C1 segment of cervical spinal cord (tissue), 14 donors: Measurements from ENCODE around the gene TBL3.
"Not testable (repeated sequence)": the region's sequence is repeated elsewhere in the genome, so short reads cannot be mapped to it uniquely, and the experiment has no call there.

Source experiments
- DNase-seq, 14 donors: peaks; one replicate each; lab custom pipeline; 2025; lab: John Stamatoyannopoulos, UW

TBL3 gene

DNA sequence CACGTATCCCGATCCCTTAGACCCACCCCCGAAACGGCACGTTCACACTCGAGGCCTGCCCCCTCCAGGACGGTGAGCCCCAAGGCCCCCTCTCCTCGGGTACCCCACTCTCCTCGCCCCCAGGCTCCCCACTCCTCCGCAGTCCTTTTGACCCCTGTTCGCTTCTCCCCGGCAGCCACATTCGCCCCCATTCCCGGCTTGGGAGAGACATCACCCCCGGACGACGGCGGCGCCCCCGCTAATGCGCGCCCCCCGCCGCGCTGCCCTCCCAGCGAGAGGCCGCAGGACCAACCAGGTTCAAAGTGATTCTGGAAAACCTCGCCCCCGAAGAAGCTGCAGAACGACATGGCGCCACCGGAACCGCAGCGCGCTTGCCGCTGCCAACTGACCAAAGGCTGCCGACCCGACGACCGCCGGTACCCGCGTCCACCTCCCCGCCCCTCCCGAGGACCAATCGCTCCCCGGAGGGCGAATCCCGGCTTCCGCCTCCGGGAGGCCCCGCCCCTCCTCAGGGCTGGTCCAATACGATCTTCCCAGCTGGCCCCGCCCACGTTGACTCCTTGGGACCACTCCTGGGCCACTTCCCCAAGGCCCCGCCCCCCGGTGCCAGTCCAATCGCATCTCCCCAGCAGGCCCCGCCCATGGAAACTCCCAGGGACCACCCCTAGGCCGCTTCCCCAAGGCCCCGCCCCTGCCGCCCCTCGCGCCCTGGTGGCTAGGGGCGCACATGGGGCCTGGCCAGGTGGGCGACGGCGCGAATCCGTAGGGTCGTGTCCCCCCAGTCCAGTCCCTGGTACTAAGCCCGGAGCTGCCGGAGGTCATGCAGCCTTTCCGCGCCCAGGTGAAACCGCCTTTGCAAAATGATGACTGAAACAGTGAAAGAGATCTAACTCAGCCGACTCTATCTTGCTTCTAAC is 28.8 kb upstream of the TBL3 start, which contains the start of gene MSRB1:
Gene MSRB1, minus strand, starts transcription at position 390 of the 917 bp plus-strand sequence. Its CDS starts 43 bp downstream, at position 347.
- DNase-seq, result peak; percentile 71 to 99 (median 96)

DNA sequence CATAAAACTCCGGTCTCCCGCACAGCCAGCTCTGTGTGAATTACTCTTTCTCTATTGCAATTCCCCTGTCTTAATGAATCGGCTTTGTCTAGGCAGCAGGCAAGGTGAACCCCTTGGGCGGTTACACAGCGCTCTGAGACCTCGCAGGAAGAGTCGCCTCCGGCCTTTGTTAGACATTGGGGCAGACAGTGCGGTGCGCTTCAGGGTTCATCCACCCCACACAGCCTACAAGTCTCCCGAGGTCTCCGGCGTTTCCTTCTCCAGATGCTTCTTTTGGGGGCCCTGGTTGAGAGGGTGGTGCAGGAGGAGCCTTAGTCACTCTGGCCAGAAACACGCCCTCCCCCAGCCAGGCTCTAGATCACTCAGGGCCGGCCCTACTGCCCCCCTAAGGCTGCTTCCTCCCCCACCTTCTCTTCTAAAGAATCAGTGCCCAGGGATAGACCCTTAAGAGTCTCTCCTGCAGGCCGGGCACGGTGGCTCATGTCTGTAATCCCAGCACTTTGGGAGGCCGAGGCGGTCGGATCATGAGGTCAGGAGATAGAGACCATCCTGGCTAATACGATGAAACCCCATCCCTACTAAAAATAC is 27.1 kb upstream of the TBL3 start:
- no peak for DNase-seq

DNA sequence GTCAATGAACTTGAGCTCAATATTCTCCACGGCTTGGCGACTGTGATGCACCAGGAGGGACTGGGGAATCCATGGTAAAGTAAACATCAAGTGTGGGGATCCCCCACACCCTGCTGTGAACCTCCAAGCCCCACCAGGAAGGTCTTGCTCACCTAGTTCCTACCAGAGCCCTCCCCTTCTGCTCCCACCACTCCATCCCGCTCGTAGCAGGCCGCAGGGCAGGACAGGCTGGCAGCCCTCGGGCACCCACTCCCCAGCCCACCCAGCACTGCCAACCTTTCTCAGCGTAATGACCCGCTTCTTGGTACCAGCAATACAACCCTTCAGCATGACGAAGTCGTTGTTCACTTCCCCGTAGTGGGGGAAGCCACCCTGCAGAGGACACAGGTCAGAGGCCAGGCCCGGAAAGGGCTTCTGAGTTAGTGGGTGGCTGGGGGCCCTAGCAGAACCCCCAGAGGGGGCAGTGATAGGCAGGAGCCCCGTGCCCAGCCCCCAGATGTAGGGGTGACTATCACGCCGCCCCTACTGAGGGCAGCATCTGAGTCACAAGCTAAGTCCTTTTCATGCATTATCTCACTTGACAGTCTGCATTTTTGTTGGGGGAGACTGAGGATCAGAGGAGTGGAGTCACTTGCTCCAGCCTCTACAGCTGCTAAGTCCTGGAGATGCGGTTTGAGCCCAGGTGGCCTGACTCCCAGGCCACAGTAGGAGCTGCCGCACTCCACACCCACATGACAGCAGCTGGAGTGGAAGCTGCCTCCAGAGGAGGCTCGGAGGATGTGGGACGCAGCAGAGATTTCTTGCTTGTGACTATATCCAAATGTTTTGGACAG is 26.1 kb upstream of the TBL3 start:
- no peak for DNase-seq

DNA sequence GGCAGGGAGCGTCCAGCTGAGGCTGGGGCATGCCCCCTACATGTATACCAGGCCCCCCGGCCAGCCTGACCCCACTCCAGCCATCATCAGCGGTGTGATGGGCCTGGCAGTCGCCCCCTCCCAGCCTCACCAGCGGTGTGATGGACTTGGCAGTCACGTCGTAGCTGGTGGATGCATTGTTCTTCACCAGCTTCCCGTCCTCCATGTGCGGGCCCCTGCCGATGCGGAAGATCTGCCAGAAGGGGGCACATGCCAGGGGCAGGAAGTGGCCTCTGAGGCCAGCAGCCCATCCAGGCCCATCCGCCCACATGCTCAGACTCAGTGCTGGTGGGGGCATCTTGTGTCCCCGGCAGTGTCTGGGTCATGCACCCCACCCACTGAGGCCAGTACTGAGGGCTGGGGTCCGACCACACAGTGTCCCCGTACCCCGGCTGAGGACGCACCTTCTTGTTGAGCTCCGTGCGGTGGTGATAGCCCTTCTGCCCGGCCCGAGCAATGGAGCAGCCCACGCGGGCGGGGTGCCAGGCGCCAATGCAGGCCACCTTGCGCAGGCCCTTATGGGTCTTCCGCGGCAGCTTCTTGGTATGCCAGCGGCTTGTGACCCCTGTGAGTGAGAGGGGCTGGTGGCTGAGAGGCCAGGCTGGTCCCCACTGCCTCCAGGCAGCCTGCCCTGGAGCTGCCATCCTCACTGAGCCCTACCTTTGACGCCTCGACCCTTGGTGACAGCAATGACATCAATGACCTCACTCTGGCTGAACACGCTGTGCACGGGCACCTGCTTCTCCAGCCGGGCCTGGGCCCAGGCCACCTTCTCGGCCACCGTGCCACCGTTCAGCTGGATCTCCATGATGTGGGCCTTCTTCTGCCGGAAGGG is 25.1 kb upstream of the TBL3 start:
- no peak for DNase-seq

DNA sequence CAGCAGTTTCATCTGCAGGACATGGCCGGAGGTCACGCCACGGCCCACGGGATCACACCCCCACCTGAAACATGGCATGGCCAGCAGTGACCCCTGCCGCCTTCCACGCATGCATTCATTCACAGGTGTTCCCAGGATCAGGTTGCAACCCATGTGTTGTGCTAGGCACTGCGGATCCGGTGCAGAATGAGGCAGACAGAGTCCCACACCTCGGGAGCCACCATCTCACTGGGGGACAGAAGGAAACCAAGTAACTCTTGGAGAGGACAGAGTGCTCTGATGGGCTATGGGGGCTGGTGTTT is 24.5 kb upstream of the TBL3 start:
- no peak for DNase-seq

DNA sequence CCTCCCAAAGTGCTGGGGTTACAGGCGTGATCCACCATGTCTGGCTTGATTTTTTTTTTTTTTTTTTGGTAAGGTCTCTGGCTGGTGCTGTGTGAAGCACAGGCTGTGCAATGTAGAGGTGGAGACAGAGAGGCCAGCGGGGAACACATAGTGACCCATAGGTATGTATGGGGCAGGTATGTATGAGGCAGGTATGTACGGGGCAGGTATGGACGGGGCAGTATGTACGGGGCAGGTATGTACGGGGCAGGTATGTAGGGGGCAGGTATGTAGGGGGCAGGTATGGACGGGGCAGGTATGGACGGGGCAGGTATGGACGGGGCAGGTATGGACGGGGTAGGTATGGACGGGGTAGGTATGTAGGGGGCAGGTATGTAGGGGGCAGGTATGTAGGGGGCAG is 22.3 kb upstream of the TBL3 start:
- DNase-seq, result no peak

DNA sequence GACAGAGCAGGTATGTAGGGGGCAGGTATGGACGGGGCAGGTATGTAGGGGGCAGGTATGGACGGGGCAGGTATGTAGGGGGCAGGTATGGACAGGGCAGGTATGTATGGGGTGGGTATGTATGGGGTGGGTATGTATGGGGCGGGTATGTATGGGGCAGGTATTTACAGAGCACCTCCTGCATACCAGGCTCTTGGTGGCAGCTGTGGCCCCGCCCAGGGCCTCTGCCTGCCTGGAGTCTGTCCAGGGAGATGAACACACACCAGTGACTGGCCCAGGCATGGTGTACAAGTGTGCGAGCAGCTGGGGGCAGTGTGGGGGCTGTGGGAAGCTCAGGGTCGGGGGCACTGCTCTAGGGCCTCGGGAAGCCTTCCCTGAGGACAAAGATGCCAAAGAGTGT is 21.8 kb upstream of the TBL3 start:
- DNase-seq, result no peak

DNA sequence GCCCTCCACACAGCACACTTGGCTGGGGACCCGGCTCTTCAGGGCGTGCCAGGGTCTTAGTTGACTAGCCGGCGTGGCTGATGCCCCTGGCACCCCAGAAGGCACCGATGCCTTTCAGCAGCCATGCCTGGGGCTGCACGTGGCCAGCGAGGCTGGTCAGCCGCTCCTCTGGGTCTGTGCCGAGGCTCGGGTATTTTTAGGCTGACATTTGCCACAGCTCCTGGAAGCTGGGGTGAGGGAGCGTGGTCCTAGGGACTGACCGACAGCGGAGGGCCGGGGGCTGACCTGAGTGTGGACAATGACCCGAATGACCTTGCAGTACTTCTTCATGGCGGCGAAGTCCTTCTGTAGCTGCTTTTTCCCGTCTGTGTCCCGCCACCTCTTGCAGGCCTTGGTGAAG is 21.3 kb upstream of the TBL3 start:
- no peak for DNase-seq

DNA sequence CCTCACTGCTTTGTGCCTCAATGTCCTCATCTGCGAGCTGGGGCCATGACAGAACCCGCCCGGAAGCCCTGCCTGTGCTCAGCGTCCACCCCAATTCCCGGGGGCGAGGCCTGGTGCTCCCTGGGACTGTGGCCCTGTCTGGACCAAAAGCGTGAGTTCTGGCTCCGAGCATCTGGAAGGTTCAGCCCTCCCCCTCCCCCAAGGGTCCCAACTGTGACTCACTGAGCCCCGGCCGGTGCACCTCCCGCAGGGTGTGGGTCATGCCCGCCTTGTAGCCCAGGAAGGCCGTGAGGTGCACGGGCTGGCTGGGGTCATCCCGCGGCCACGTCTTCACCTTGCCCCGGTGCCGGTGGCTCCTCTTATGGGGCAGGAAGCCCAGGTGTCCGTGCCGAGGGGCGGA is 18.1 kb upstream of the TBL3 start:
- no peak for DNase-seq

DNA sequence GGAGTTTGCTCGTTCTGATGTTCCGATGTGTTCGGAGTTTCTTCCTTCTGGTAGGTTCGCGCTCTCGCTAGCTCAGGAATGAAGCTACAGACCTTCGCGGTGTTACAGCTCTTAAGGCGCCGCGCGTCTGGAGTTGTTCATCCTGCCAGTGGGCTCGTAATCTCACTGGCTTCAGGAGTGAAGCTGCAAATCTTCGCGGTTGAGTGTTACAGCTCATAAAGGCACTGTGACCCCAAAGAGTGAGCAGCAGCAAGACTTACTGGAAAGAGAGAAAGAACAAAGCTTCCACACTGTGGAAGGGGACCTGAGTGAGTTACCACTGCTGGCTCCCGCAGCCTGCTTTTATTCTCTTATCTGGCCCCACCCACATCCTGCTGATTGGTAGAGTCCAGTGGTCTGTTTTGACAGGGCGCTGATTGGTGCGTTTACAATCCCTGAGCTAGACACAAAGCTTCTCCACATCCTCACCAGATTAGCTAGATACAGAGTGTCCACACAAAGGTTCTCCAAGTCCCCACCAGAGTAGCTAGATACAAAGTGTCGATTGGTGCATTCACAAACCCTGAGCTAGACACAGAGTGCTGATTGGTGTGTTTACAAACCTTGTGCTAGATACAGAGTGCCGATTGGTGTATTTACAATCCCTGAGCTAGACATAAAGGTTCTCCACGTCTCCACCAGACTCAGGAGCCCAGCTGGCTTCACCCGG is 14.3 kb upstream of the TBL3 start:
- DNase-seq, result not testable (repeated sequence)

DNA sequence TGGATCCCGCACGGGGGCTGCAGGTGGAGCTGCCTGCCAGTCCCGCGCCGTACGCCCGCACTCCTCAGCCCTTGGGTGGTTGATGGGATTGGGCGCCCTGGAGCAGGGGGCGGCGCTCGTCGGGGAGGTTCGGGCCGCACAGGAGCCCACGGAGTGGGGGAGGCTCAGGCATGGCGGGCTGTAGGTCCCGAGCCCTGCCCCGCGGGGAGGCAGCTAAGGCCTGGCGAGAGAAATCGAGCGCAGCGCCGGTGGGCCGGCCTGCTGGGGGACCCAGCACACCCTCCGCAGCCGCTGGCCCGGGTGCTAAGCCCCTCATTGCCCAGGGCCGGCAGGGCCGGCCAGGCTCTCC is 13.7 kb upstream of the TBL3 start:
- not testable (repeated sequence) for DNase-seq

DNA sequence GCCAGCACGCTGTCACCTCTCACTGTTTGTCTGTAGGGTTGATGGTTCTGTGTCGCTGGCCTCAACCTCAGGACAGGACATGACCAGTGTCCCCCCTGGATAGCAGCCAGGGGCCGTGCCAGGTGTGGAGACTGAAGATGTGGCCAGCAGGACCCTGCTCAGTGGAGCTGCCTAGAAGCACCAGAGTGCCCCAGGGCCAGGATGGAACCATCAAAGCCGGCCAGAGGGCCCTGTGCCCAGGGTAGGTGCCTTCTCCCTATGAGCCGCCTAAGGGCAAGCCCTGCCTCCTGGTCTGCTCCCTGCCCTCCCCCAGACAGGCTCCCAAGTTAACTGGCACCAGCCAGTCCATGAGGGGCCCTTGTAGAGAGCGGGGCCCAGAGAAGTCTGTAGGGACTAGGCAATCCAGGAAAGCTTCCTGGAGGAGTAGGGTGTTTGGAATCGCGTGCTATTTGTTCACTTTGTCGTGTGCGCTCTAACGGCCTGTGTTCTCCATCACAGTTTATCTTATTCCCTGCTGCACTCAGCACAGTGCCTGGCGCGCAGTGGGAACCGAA is 13.1 kb upstream of the TBL3 start:
- no peak for DNase-seq

DNA sequence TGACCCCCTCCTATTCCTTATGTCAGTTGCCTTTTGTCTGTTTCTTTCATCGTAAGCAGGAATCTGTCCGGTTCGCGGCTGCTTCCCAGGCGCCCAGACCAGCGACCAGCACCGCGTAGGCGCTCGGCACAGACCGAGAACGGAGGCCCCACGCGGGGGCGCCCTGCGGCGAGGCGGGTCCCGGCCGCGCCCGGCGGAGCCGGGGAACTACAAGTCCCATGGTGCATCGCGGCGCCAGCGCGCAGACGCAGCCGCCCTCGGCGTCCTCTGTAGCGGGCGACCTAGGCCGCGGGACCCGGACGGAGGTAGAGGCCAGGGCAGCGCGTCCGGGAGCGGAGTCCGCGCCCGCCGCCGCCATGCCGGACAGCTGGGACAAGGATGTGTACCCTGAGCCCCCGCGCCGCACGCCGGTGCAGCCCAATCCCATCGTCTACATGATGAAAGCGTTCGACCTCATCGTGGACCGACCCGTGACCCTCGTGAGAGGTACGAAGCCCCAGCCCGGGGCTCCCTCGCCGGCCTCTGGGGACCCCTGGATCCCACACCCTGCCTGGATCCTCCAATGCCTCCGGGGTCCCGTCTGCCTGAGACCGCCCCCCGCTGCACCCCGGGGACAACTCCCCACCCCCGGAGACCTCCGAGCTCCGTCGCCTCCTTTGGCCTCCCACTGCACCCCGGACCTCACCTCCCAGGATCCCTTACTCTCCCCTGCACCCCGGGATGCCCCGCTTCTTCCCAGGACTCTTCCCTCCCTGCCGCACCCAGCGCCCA is 12.4 kb upstream of the TBL3 start, which contains the start of gene NDUFB10:
Gene NDUFB10, plus strand, starts transcription at position 270 of the 771 bp plus-strand sequence. Its CDS starts 87 bp downstream, at position 357.
- DNase-seq, result peak; percentile 24 to 93 (median 78)

DNA sequence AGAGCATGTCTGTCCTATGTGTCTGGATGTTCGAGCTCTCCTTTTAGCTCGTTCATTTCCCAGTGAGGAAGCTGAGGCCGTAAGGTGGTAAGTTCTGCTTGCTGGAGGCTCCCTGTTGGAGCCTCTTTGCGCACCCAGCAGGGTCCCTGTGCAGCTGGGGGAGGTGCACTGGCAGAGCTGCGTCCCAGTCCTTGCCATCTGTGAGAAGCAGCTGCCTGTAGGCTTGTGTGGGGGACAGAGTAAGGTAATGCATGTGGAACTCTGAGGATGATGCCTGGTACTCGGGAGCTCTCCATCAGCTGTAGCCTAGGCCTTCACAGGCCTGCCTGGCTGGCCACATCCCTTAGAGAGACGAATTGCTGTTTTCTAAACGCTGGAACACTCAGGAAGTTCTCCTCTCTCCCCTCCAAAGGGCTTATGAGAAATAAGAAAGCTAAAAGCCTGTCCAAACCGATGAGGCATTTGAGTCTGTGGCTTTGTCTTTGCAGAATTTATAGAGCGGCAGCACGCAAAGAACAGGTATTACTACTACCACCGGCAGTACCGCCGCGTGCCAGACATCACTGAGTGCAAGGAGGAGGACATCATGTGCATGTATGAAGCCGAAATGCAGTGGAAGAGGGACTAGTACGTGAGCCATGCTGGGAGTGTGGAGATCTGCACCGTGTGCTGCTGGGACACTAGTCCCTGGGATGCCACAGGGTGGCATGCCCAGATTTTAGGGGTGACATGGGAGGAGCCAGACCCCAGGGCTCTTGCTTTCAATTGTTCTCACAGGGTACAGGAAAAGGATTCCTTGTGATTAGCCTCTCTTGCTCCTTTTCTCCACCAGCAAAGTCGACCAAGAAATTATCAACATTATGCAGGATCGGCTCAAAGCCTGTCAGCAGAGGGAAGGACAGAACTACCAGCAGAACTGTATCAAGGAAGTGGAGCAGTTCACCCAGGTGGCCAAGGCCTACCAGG is 10.9 kb upstream of the TBL3 start:
- no peak for DNase-seq

DNA sequence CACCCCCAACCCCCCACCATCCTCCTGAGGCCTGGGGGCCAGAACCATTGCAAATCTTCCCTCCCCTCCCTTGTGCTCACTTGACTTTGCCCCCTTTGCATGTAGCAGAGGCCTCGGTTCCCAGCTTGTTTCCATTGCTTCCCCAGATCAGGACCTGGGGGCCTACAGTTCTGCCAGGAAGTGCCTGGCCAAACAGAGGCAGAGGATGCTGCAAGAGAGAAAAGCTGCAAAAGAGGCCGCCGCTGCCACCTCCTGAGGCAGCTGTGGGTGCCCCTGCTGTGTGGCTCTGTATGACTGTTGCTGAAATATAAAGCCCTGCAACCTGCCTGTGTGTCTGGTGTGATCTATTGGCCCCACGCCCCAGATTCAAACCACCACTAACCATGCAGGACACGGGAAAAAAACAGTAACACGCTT is 10.2 kb upstream of the TBL3 start:
- DNase-seq, result no peak

DNA sequence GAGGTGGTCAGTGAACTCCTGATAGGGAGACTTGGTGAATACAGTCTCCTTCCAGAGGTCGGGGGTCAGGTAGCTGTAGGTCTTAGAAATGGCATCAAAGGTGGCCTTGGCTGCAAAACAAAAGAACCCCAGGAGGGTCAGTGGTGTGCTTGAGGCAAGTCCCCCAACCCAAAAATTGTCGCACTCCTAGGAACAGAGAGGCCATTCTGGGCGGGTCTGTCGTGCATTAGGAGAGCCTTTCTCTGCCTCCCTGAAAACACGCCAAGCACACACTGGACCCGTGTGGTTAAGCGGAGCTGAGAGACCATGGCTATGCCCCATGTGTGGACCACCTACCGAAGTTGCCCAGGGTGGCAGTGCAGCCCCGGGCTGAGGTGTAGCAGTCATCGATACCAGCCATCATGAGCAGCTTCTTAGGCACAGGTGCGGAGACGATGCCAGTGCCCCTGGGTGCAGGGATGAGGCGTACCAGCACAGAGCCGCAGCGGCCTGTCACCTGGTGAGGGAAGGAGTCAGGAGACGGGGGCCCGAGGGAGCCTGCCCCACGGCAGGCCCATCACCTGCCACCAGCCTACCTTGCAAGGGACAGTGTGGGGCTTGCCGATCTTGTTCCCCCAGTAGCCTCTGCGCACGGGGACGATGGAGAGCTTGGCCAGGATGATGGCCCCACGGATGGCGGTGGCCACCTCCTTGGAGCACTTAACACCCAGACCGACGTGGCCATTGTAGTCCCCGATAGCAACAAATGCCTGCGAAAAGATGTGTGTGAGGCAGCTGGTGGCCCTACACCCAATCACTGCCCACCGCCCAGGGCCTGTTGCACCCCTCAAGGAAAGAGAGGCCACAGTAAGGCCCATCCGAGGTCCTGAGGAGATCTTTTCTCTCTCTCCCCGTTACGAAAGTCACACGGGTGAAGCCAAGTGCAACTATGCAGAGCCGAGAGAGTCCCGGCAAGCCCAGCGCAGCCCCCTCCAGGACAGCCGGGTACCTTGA is 9.4 kb upstream of the TBL3 start:
- not testable (repeated sequence) for DNase-seq
